PC-9 (cell line): ENCODE results near the gene YWHAB. TPM values are rescaled to one million over a fixed set of nuclear protein-coding genes. Genes with fewer than 3 reads are reported as not detected.

Experiments used
- BruUV-seq: library from RNA; stranded (reverse); fragments of 400-500 nt; replicated peaks from 2 replicates; lab custom pipeline; 2021; lab: Mats Ljungman, UMichigan
- CTCF ChIA-PET: fragments of 300-600 bp; sonication (Branson Sonifier 250); formaldehyde crosslinking; loops from one replicate; lab custom pipeline; 2022; ENCODE audit warnings: antibody characterized with exemption; lab: Charles Lee
- POLR2A ChIA-PET: fragments of 300-600 bp; sonication (Branson Sonifier 250); formaldehyde crosslinking; loops from one replicate; lab custom pipeline; 2022; ENCODE audit warnings: antibody characterized with exemption; ENCODE audit not compliant: unreplicated experiment; lab: Charles Lee
- DNase-seq, 2 experiments: peaks; one replicate each; pipeline versions ENCODE4 v3.0.0 to v3.0.0-alpha.2; 2015 to 2022; ENCODE audit warnings: mixed read lengths in 1 of 2
- H2AFZ ChIP-seq: fragments of 200-600 bp; sonication (generic); 2 replicates; pipeline ENCODE4 v1.8.1; 2017; ENCODE audit warnings: antibody characterized with exemption
- H3F3A ChIP-seq: fragments of 200-600 bp; sonication (generic); 2 replicates; pipeline ENCODE4 v1.8.1; 2017; ENCODE audit warnings: antibody characterized with exemption, mild to moderate bottlenecking, low read depth; ENCODE audit not compliant: insufficient read depth
- H3K27ac ChIP-seq: fragments of 200-600 bp; sonication (generic); 2 replicates; pipeline ENCODE4 v1.6.1; 2016; ENCODE audit warnings: mixed run types
- H3K27me3 ChIP-seq: fragments of 200-600 bp; sonication (generic); 2 replicates; pipeline ENCODE4 v1.6.1; 2016; ENCODE audit warnings: low read depth, mixed run types; ENCODE audit not compliant: insufficient read depth
- H3K36me3 ChIP-seq: fragments of 200-600 bp; sonication (generic); 2 replicates; pipeline ENCODE4 v1.6.1; 2016; ENCODE audit warnings: low read depth, mixed run types
- H3K4me1 ChIP-seq: fragments of 200-600 bp; sonication (generic); replicated peaks from 2 replicates; pipeline ENCODE4 v1.6.1; 2016; ENCODE audit warnings: mixed run types; ENCODE audit not compliant: insufficient read depth
- H3K4me2 ChIP-seq: fragments of 200-600 bp; sonication (generic); 2 replicates; pipeline ENCODE4 v1.6.1; 2017; ENCODE audit warnings: mixed run types
- H3K4me3 ChIP-seq: fragments of 200-600 bp; sonication (generic); 2 replicates; pipeline ENCODE4 v1.6.1; 2016; ENCODE audit warnings: mixed run types
- H3K79me2 ChIP-seq: fragments of 200-600 bp; sonication (generic); 2 replicates; pipeline ENCODE4 v1.6.1; 2017; ENCODE audit warnings: low read depth, mixed run types
- H3K9me2 ChIP-seq: fragments of 200-600 bp; sonication (generic); 2 replicates; pipeline ENCODE4 v1.8.1; 2017; ENCODE audit warnings: mild to moderate bottlenecking; ENCODE audit not compliant: insufficient read depth
- H3K9me3 ChIP-seq: fragments of 200-600 bp; sonication (generic); 2 replicates; pipeline ENCODE4 v1.8.1; 2016; ENCODE audit warnings: low read depth; ENCODE audit not compliant: insufficient read depth
- H4K20me1 ChIP-seq: fragments of 200-600 bp; sonication (generic); 2 replicates; pipeline ENCODE4 v1.8.1; 2017; ENCODE audit not compliant: insufficient read depth
- CTCF ChIP-seq: fragments of 200-600 bp; sonication (generic); conservative IDR thresholded peaks from 2 replicates; pipeline ENCODE4 v1.6.1; 2017; ENCODE audit warnings: mixed run types, antibody characterized with exemption, mild to moderate bottlenecking, moderate library complexity
- EZH2 ChIP-seq: fragments of 200-600 bp; sonication (generic); IDR thresholded peaks from 2 replicates; pipeline ENCODE4 v1.8.0; 2017; ENCODE audit warnings: antibody characterized with exemption, low read depth
- intact Hi-C: fragments of 100-400 bp; cut with micrococcal nuclease; formaldehyde crosslinking; loops from one replicate; pipeline ENCODE4 v1.10.0; 2022; ENCODE audit not compliant: unreplicated experiment
- total RNA-seq: library from RNA; stranded (reverse); gene quantifications from 2 replicates; pipeline ENCODE4 v1.2.3, GENCODE V29; 2021

The YWHAB gene
- total RNA-seq, 1 experiment from 2014 or later, result 249 TPM

GRCh38 chr20:44838521-44838920 lies 47.0 kb upstream of the YWHAB start:
- CTCF ChIA-PET, result no interaction called here
- TF ChIP-seq CTCF (no peak), EZH2 (no peak)
- intact Hi-C loops, result no loop called here

GRCh38 chr20:44839481-44839880 lies 46.0 kb upstream of the YWHAB start:
- no peak overlapping the region for H3K27ac ChIP-seq
- DNase-seq, result no peak
- no TSS peak for BruUV-seq
- no peaks in the 10 kb centered on the region for H3F3A ChIP-seq
- no peak overlapping the region for H3K4me3 ChIP-seq
- no peaks in the 10 kb centered on the region for H3K36me3 ChIP-seq
- H3K9me2 ChIP-seq, result no peaks in the 10 kb centered on the region
- intact Hi-C loops, result no loop called here
- no peaks in the 10 kb centered on the region for H3K79me2 ChIP-seq
- H3K27me3 ChIP-seq, result peaks cover 98% of the 10 kb centered on the region
- POLR2A ChIA-PET, result no interaction called here
- TF ChIP-seq EZH2, result no peak
- TF ChIP-seq CTCF, result no peak
- H4K20me1 ChIP-seq, result no peaks in the 10 kb centered on the region
- H3K4me1 ChIP-seq, result no peaks in the 10 kb centered on the region
- H3K9me3 ChIP-seq, result no peaks in the 10 kb centered on the region
- H3K4me2 ChIP-seq, result no peak overlapping the region
- CTCF ChIA-PET, result no interaction called here
- no peak overlapping the region for H2AFZ ChIP-seq

More at GRCh38 chr20:44838521-44838920, 47.0 kb upstream of the YWHAB start:
- BruUV-seq, result no TSS peak
- Histone ChIP-seq H3K27me3 (peaks cover 96% of the 10 kb centered on the region), H3K27ac (no peak overlapping the region), H3K9me3 (no peaks in the 10 kb centered on the region), H3K4me3 (no peak overlapping the region), H3K4me1 (no peaks in the 10 kb centered on the region), H3K9me2 (no peaks in the 10 kb centered on the region), H3K36me3 (no peaks in the 10 kb centered on the region), H4K20me1 (no peaks in the 10 kb centered on the region), H2AFZ (no peak overlapping the region), H3K4me2 (no peak overlapping the region), H3F3A (no peaks in the 10 kb centered on the region), H3K79me2 (no peaks in the 10 kb centered on the region)
- no peak for DNase-seq
- POLR2A ChIA-PET, result interaction anchor here (0.6 kb wide), 1 partner anchor 47 kb away, joined by 4 read pairs; the partner anchor contains the start of gene YWHAB

- Histone ChIP-seq H3K9me3 (no peaks in the 10 kb centered on the region), H3K9me2 (no peaks in the 10 kb centered on the region), H3K4me1 (no peaks in the 10 kb centered on the region), H3K27ac (no peak overlapping the region), H3K79me2 (no peaks in the 10 kb centered on the region), H3K36me3 (no peaks in the 10 kb centered on the region), H3K4me2 (no peak overlapping the region), H3K4me3 (no peak overlapping the region), H3K27me3 (peaks cover 98% of the 10 kb centered on the region), H4K20me1 (no peaks in the 10 kb centered on the region), H2AFZ (no peak overlapping the region), H3F3A (no peaks in the 10 kb centered on the region)
- BruUV-seq, result no TSS peak
- DNase-seq, result no peak
- TF ChIP-seq CTCF (no peak), EZH2 (no peak)
- ChIA-PET POLR2A (no interaction called here), CTCF (no interaction called here)
- intact Hi-C loops, result no loop called here
These were observed 44.7 kb upstream of the YWHAB start for GRCh38 chr20:44840826-44841225.
